HepG2 (cell line): ENCODE results near the gene IL13. TPM values are rescaled to one million over a fixed set of nuclear protein-coding genes. Genes with fewer than 3 reads are reported as not detected.

Source experiments
- ATAC-seq: fragments of 200-7000 bp; cut with Tn5 transposase; 3 replicates; pipeline ENCODE4 v1.9.1; 2020; ENCODE audit warnings: mild to moderate bottlenecking, moderate library complexity
- BruUV-seq: library from RNA; stranded (reverse); fragments of 400-500 nt; replicated peaks from 2 replicates; lab custom pipeline; 2021; lab: Mats Ljungman, UMichigan
- CTCF ChIA-PET: fragments of 300-600 bp; formaldehyde crosslinking; extraction: SDS; loops from one replicate; lab custom pipeline; 2021; ENCODE audit warnings: low total read pairs, inconsistent platforms, low intra/inter-chr PET ratio; lab: Yijun Ruan, JAX
- POLR2A ChIA-PET: fragments of 350-600 bp; sonication (Branson Sonifier 250); formaldehyde crosslinking; loops from one replicate; lab custom pipeline; 2020; ENCODE audit warnings: antibody characterized with exemption, inconsistent platforms; lab: Yijun Ruan, JAX
- DNase-seq: peaks from one replicate; pipeline ENCODE4 v3.0.0-alpha.2; 2015; ENCODE audit warnings: low spot score
- FAIRE-seq: peaks from 3 replicates; lab custom pipeline; 2011; peaks lifted over from hg19 to GRCh38; lab: Jason Lieb, UNC
- H2AFZ ChIP-seq: one replicate; pipeline ENCODE4 v1.6.1; 2011; ENCODE audit warnings: low read length, inconsistent platforms
- H3K27ac ChIP-seq: fragments of 300-600 bp; 3 replicates; pipeline ENCODE4 v1.8.0; 2011; ENCODE audit warnings: mixed run types, mild to moderate bottlenecking, mixed read lengths, low read length, inconsistent platforms; ENCODE audit not compliant: insufficient read depth; ENCODE audit errors: extremely low read length
- H3K27me3 ChIP-seq, 2 experiments: fragments of 200-600 bp in 1 of 2; 2 replicates in 1 of 2; 3 replicates in 1 of 2; pipeline versions ENCODE4 v1.6.0 to v1.8.0; 2011; ENCODE audit warnings: low read length in 2 of 2, mild to moderate bottlenecking in 2 of 2, moderate library complexity in 2 of 2, inconsistent platforms in 1 of 2; ENCODE audit not compliant: insufficient read depth in 2 of 2, control insufficient read depth in 1 of 2
- H3K36me3 ChIP-seq, 2 experiments: fragments of 200-600 bp in 1 of 2; replicated peaks in 1 of 2; 2 replicates in 1 of 2; 3 replicates in 1 of 2; pipeline versions ENCODE4 v1.5.1 to v1.8.0; 2011; ENCODE audit warnings: low read length in 2 of 2, inconsistent platforms in 1 of 2; ENCODE audit not compliant: insufficient read depth in 2 of 2, control insufficient read depth in 1 of 2
- H3K4me1 ChIP-seq: 2 replicates; pipeline ENCODE4 v1.5.1; 2012; ENCODE audit warnings: low read length, inconsistent platforms; ENCODE audit not compliant: insufficient read depth
- H3K4me2 ChIP-seq: 2 replicates; pipeline ENCODE4 v1.6.0; 2011; ENCODE audit warnings: low read depth, low read length, inconsistent platforms
- H3K4me3 ChIP-seq, 3 experiments: fragments of 200-600 bp in 1 of 3; sonication (generic), shearing (Covaris generic) in 1 of 3; replicated peaks in 1 of 3; 2 replicates each; pipeline ENCODE4 v1.5.1; 2011 to 2016; ENCODE audit warnings: low read length in 3 of 3, inconsistent platforms in 2 of 3, low read depth in 2 of 3, mild to moderate bottlenecking in 2 of 3, control low read depth in 1 of 3, mixed read lengths in 1 of 3; ENCODE audit not compliant: insufficient read depth in 1 of 3
- H3K79me2 ChIP-seq: one replicate; pipeline ENCODE4 v1.6.1; 2011; ENCODE audit warnings: low read length, inconsistent platforms; ENCODE audit not compliant: insufficient read depth
- H3K9ac ChIP-seq: 2 replicates; pipeline ENCODE4 v1.6.0; 2011; ENCODE audit warnings: mild to moderate bottlenecking, low read depth, low read length, inconsistent platforms; ENCODE audit not compliant: insufficient read depth
- H3K9me3 ChIP-seq: 2 replicates; pipeline ENCODE4 v1.5.1; 2012; ENCODE audit warnings: mild to moderate bottlenecking, low read length
- H4K20me1 ChIP-seq: 2 replicates; pipeline ENCODE4 v1.6.0; 2011; ENCODE audit warnings: inconsistent platforms, mild to moderate bottlenecking, low read length, moderate library complexity; ENCODE audit not compliant: insufficient read depth
- AGO2 ChIP-seq: fragments of 200-400 bp; formaldehyde crosslinking; optimal IDR thresholded peaks from 2 replicates; pipeline ENCODE3; 2017; ENCODE audit warnings: mild to moderate bottlenecking, low read depth, low read length, moderate library complexity
- DZIP1 ChIP-seq: sonication (generic); formaldehyde crosslinking; IDR thresholded peaks from 2 replicates; pipeline ENCODE4 v1.5.0; 2020; ENCODE audit warnings: mild to moderate bottlenecking, missing genetic modification reagents
- FOSL1 ChIP-seq: sonication (generic); formaldehyde crosslinking; IDR thresholded peaks from 2 replicates; pipeline ENCODE4 v1.9.0; 2021; ENCODE audit warnings: missing genetic modification reagents, borderline replicate concordance
- ISL2 ChIP-seq: sonication (generic); formaldehyde crosslinking; IDR thresholded peaks from 2 replicates; pipeline ENCODE4 v1.5.0; 2020; ENCODE audit warnings: missing genetic modification reagents
- MED13 ChIP-seq: sonication (generic); formaldehyde crosslinking; IDR thresholded peaks from 2 replicates; pipeline ENCODE4 v1.5.0; 2020; ENCODE audit warnings: missing genetic modification reagents
- NR1H2 ChIP-seq: sonication (generic); formaldehyde crosslinking; IDR thresholded peaks from 2 replicates; pipeline ENCODE4 v1.8.1; 2022; ENCODE audit warnings: low read depth, missing genetic modification reagents, borderline replicate concordance
- NR2F1 ChIP-seq, 2 experiments: fragments of 450-650 bp in 1 of 2; formaldehyde crosslinking in 1 of 2; IDR thresholded peaks; 2 replicates each; pipeline versions ENCODE4 v1.5.0 to v1.6.1; 2016 to 2020; ENCODE audit warnings: mild to moderate bottlenecking in 1 of 2, missing compliant biosample characterization in 1 of 2, missing genetic modification reagents in 1 of 2, moderate library complexity in 1 of 2
- NR2F2 ChIP-seq: IDR thresholded peaks from 2 replicates; pipeline ENCODE4 v1.6.1; 2012; ENCODE audit warnings: low read depth, inconsistent platforms, borderline replicate concordance
- POLR2AphosphoS5 ChIP-seq: IDR thresholded peaks from 2 replicates; pipeline ENCODE4 v1.6.1; 2012; ENCODE audit warnings: low read depth, low read length
- PPARG ChIP-seq: conservative IDR thresholded peaks from 2 replicates; pipeline ENCODE4 v1.6.1; 2016; ENCODE audit warnings: missing biosample characterization, missing genetic modification reagents
- SPEN ChIP-seq: sonication (generic); formaldehyde crosslinking; IDR thresholded peaks from 2 replicates; pipeline ENCODE4 v1.5.1; 2020; ENCODE audit warnings: low read depth, mild to moderate bottlenecking, missing genetic modification reagents
- TARDBP ChIP-seq: sonication (generic); formaldehyde crosslinking; IDR thresholded peaks from 2 replicates; pipeline ENCODE4 v1.8.0; 2022; ENCODE audit warnings: mild to moderate bottlenecking, missing genetic modification reagents
- ZEB1 ChIP-seq: IDR thresholded peaks from 2 replicates; pipeline ENCODE4 v1.6.1; 2012; ENCODE audit warnings: mild to moderate bottlenecking, low read depth, inconsistent platforms; ENCODE audit not compliant: insufficient replicate concordance
- ZFP36L1 ChIP-seq: sonication (generic); formaldehyde crosslinking; IDR thresholded peaks from 2 replicates; pipeline ENCODE4 v1.8.0; 2022; ENCODE audit warnings: mild to moderate bottlenecking, missing genetic modification reagents, moderate library complexity
- ZMYM3 ChIP-seq: sonication (generic); formaldehyde crosslinking; IDR thresholded peaks from 2 replicates; pipeline ENCODE4 v1.5.1; 2020; ENCODE audit warnings: mild to moderate bottlenecking, missing genetic modification reagents
- ZNF451 ChIP-seq: sonication (generic); formaldehyde crosslinking; IDR thresholded peaks from 2 replicates; pipeline ENCODE4 v1.5.0; 2020; ENCODE audit warnings: mild to moderate bottlenecking, missing genetic modification reagents
- ZNF577 ChIP-seq: sonication (generic); formaldehyde crosslinking; IDR thresholded peaks from 2 replicates; pipeline ENCODE4 v1.4.0; 2020; ENCODE audit warnings: mild to moderate bottlenecking, low read depth, missing genetic modification reagents, borderline replicate concordance
- ZNF773 ChIP-seq: sonication (generic); formaldehyde crosslinking; IDR thresholded peaks from 2 replicates; pipeline ENCODE4 v1.4.0; 2020; ENCODE audit warnings: missing genetic modification reagents, borderline replicate concordance
- WGBS: methylation state at CpG from one replicate; pipeline ENCODE4 v1.1.6; 2017; ENCODE audit warnings: low lambda C conversion rate; 5-methylcytosine and 5-hydroxymethylcytosine counted together
- in situ Hi-C: cut with HindIII; loops from 2 replicates; pipeline ENCODE4 v1.10.0; 2017; ENCODE audit warnings: low pct_unique_long_range_greater_than_20kb; ENCODE audit not compliant: extremely low pct_ligation_motif_present
- intact Hi-C: fragments of 100-400 bp; cut with micrococcal nuclease; formaldehyde crosslinking; loops from one replicate; pipeline ENCODE4 v1.10.0; 2022; ENCODE audit not compliant: unreplicated experiment
- polyA plus RNA-seq, 8 experiments: library from polyadenylated mRNA; depleted of rRNA in 3 of 8; stranded (reverse) in 7 of 8; unstranded in 1 of 8; fragments of >200 nt; fragmentation: Illumina TruSeq in 4 of 8; extraction: Trizol in 4 of 8; gene quantifications; 2 replicates each; pipeline versions ENCODE4 v1.2.1 to v1.2.3, GENCODE V29; 2011 to 2016; ENCODE audit warnings: low read depth in 4 of 8, missing spikeins in 1 of 8, mixed read lengths in 1 of 8; ENCODE audit not compliant: insufficient read depth in 1 of 8
- total RNA-seq, 5 experiments: library from RNA; depleted of rRNA; stranded (reverse); fragments of >200 nt; fragmentation: Illumina TruSeq; extraction: Trizol; gene quantifications; 2 replicates each; pipeline ENCODE4 v1.2.3, GENCODE V29; 2016; ENCODE audit warnings: low read depth in 1 of 5
- TF ChIP-seq, protein P1 (sequence below): sonication (generic); formaldehyde crosslinking; IDR thresholded peaks from 2 replicates; pipeline ENCODE4 v1.5.1; 2020; ENCODE audit warnings: missing genetic modification reagents, mild to moderate bottlenecking, borderline replicate concordance

IL13 gene
- total and polyA plus RNA-seq, 2 of the 13 experiments (the other 11 are each of a cell fraction or from before 2014, with no cell fraction given): 0.05 TPM; not detected in 1

DNA sequence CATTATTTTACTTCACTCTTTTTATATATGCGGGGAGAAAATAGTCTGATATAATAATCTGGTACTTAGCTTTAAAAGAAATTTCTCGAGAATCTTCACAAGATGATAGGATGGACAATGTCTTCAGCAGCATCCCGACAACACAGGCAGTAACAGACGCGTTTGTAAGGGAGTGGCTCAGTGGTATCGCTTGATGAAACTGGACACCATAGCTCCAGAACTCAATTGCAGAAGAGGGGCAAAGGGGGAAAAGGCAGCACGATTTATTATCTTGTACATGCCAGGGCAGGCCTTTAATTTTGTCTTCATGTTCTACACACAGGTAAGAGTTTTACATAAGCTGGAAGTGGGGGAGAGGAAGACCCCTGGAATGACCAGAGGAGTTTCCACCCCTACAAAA is 31.5 kb downstream of the IL13 start:
- H3K4me3 ChIP-seq: no peak overlapping the region
- no peak overlapping the region for H3K9ac ChIP-seq
- TF ChIP-seq SPEN (CRISPR knock-in tag) (no peak), ISL2 (CRISPR knock-in tag) (no peak), FOSL1 (no peak), ZFP36L1 (no peak), ZEB1 (no peak), DZIP1 (CRISPR knock-in tag) (no peak), ZNF773 (CRISPR knock-in tag) (no peak), NR1H2 (CRISPR knock-in tag) (no peak), NR2F2 (no peak), TARDBP (CRISPR knock-in tag) (no peak), POLR2AphosphoS5 (no peak), ZMYM3 (no peak), MED13 (no peak), PPARG (no peak), AGO2 (no peak), ZNF577 (no peak), NR2F1 (CRISPR knock-in tag; IDR thresholded peaks at IDR 0.05) (no peak), ZNF451 (no peak)
- TF ChIP-seq, protein P1, sequence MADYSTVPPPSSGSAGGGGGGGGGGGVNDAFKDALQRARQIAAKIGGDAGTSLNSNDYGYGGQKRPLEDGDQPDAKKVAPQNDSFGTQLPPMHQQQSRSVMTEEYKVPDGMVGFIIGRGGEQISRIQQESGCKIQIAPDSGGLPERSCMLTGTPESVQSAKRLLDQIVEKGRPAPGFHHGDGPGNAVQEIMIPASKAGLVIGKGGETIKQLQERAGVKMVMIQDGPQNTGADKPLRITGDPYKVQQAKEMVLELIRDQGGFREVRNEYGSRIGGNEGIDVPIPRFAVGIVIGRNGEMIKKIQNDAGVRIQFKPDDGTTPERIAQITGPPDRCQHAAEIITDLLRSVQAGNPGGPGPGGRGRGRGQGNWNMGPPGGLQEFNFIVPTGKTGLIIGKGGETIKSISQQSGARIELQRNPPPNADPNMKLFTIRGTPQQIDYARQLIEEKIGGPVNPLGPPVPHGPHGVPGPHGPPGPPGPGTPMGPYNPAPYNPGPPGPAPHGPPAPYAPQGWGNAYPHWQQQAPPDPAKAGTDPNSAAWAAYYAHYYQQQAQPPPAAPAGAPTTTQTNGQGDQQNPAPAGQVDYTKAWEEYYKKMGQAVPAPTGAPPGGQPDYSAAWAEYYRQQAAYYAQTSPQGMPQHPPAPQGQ (CRISPR knock-in tag): no peak
- 90% methylated on average over 7 of the region's 7 CpGs for WGBS
- intact Hi-C loops (no loop called here), in situ Hi-C loops (no loop called here)
- no peaks in the 10 kb centered on the region for H3K27me3 ChIP-seq
- H3K79me2 ChIP-seq: no peaks in the 10 kb centered on the region
- H2AFZ ChIP-seq: no peak overlapping the region
- CTCF ChIA-PET: no interaction called here
- H3K4me1 ChIP-seq: no peaks in the 10 kb centered on the region
- no peak overlapping the region for H3K4me2 ChIP-seq
- no TSS peak for BruUV-seq
- ATAC-seq (no peak), FAIRE-seq (no peak), DNase-seq (no peak)
- no peaks in the 10 kb centered on the region for H3K9me3 ChIP-seq
- H3K36me3 ChIP-seq: no peaks in the 10 kb centered on the region
- POLR2A ChIA-PET: no interaction called here
- no peaks in the 10 kb centered on the region for H4K20me1 ChIP-seq
- H3K27ac ChIP-seq: no peak overlapping the region
